SK-N-MC (cell line): ENCODE measurements around the gene UGGT2.

ENCODE experiments used
- DNase-seq: peaks from one replicate; pipeline ENCODE4 v3.0.0-alpha.2; 2011; ENCODE audit warnings: low read depth, low spot score
- H3K27ac ChIP-seq: fragments of 200-600 bp; sonication (generic); 2 replicates; pipeline ENCODE4 v1.5.1; 2016; ENCODE audit warnings: mixed run types
- H3K36me3 ChIP-seq: fragments of 200-600 bp; sonication (generic); 2 replicates; pipeline ENCODE4 v1.6.1; 2017; ENCODE audit warnings: antibody characterized with exemption, low read length, mixed read lengths; ENCODE audit not compliant: insufficient read depth
- H3K4me3 ChIP-seq: fragments of 200-600 bp; sonication (generic); 2 replicates; pipeline ENCODE4 v1.5.1; 2016
- H3K9ac ChIP-seq: fragments of 200-600 bp; sonication (generic); 2 replicates; pipeline ENCODE4 v1.8.0; 2017; ENCODE audit warnings: mixed run types, mixed read lengths; ENCODE audit not compliant: insufficient read length
- H3K9me3 ChIP-seq: fragments of 200-600 bp; sonication (generic); 2 replicates; pipeline ENCODE4 v1.6.1; 2017; ENCODE audit warnings: low read depth, mild to moderate bottlenecking, antibody characterized with exemption, low read length, moderate library complexity, mixed read lengths
- EZH2 ChIP-seq: fragments of 200-600 bp; sonication (generic); IDR thresholded peaks from one replicate; pipeline ENCODE4 v1.6.1; 2017; ENCODE audit warnings: antibody characterized with exemption
- FOXP2 ChIP-seq: optimal IDR thresholded peaks from 2 replicates; pipeline ENCODE3; 2011; ENCODE audit warnings: mild to moderate bottlenecking, moderate library complexity; ENCODE audit not compliant: insufficient read depth; ENCODE audit errors: extremely low read length, control extremely low read depth
- POLR2AphosphoS5 ChIP-seq: IDR thresholded peaks from 2 replicates; pipeline ENCODE4 v1.6.1; 2012; ENCODE audit warnings: mild to moderate bottlenecking, low read depth, low read length, borderline replicate concordance

UGGT2 gene

DNA sequence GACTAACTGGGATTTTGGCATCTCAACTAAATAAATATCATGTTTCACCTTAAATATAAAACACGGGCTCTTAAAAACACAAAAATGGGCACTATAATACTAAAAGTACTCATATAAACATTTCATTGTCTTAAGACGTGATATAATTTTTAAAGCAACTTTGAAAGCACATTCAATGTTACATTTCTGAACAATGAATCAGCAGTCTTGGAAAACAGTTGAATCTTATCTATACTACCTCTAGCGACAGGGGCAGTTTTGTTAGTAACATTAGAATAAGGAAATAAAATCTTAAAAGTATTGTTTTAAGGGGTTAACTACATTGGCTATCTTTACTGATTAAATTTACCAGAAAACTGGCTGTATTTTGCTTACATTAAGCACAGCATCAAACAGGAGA, 156.9 kb downstream of the UGGT2 start:
- TF ChIP-seq POLR2AphosphoS5 (no peak), EZH2 (no peak), FOXP2 (no peak)
- Histone ChIP-seq H3K4me3 (no peak overlapping the region), H3K9ac (no peak overlapping the region), H3K36me3 (no peaks in the 10 kb centered on the region), H3K9me3 (no peaks in the 10 kb centered on the region), H3K27ac (no peak overlapping the region)
- no peak for DNase-seq

DNA sequence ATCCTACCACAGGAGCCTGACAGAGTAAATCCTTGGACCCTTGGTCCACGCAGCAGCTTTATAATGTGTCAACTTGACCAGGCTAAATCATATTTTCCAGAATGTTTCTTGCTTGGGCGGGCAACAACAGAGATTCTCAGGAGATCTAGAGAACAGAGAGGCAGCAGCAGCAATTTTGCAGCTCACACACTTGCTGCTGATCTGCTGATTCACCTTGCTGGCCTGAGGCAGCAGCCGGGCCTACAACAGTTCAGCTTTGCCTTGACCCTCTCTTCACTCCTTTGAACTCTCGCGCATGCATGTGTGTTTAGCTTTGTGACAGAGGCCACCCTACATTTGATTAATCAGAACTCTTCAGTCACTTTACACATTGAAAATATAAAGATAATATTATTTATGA, 159.3 kb downstream of the UGGT2 start:
- no peak for TF ChIP-seq FOXP2
- TF ChIP-seq EZH2 = no peak
- no peak for TF ChIP-seq POLR2AphosphoS5
- Histone ChIP-seq H3K9ac (no peak overlapping the region), H3K4me3 (no peak overlapping the region), H3K27ac (no peak overlapping the region), H3K36me3 (no peaks in the 10 kb centered on the region), H3K9me3 (no peaks in the 10 kb centered on the region)
- no peak for DNase-seq

- H3K9ac ChIP-seq = no peak overlapping the region
- no peaks in the 10 kb centered on the region for H3K36me3 ChIP-seq
- H3K9me3 ChIP-seq = no peaks in the 10 kb centered on the region
- DNase-seq = no peak
- no peak for TF ChIP-seq EZH2
- no peak for TF ChIP-seq POLR2AphosphoS5
- TF ChIP-seq FOXP2 = no peak
- H3K27ac ChIP-seq = no peak overlapping the region
- H3K4me3 ChIP-seq = no peak overlapping the region
These were observed 171.1 kb downstream of the UGGT2 start for GRCh38 chr13:95882121-95882520.

GRCh38 chr13:95880331-95880730, 172.9 kb downstream of the UGGT2 start:
- H3K9me3 ChIP-seq = no peaks in the 10 kb centered on the region
- H3K9ac ChIP-seq = no peak overlapping the region
- H3K36me3 ChIP-seq = no peaks in the 10 kb centered on the region
- no peak for TF ChIP-seq EZH2
- TF ChIP-seq POLR2AphosphoS5 = no peak
- no peak for TF ChIP-seq FOXP2
- no peak overlapping the region for H3K27ac ChIP-seq
- no peak overlapping the region for H3K4me3 ChIP-seq
- no peak for DNase-seq

DNA sequence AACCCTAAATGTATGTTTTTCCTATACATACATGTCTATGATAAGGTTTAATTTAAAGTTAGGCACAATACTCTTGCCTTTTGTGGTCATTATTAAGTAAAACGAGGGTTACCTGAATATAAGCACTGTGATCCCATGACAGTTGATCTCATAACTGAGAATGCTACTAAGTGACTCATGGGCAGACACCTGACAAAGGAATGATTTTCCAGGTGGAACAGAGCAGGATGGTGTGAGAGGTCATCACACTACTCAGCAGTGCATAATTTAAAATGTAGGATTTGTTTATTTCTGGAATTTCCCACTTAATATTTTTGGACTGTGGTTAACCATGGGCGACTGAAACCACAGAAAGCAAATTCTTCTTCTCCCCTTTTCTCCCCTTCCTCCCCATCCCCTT, 178.9 kb downstream of the UGGT2 start:
- Histone ChIP-seq H3K9ac (no peak overlapping the region), H3K27ac (no peak overlapping the region), H3K36me3 (no peaks in the 10 kb centered on the region), H3K9me3 (no peaks in the 10 kb centered on the region), H3K4me3 (no peak overlapping the region)
- TF ChIP-seq FOXP2 (no peak), EZH2 (no peak), POLR2AphosphoS5 (no peak)
- no peak for DNase-seq

DNA sequence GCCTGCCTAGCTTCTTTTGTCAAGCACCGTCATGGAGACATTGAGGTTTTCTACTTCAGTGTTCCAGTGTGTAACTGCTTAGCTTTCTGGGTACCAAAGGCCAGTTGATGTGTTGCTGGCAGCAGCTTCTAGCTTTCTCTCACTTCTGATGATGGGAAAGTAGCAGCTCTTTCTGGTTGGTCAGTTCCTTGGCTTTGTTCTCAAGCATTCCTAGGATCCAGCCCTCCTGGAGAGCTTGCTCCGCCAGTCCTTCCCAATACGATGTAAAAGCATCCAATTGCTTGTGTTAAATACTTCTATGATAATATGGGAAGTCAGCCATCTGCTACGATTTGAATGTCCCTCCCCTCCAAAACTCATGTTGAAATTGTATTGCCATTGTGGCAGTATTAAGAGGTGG, 182.8 kb downstream of the UGGT2 start:
- no peaks in the 10 kb centered on the region for H3K36me3 ChIP-seq
- no peak for DNase-seq
- no peaks in the 10 kb centered on the region for H3K9me3 ChIP-seq
- H3K9ac ChIP-seq = no peak overlapping the region
- H3K4me3 ChIP-seq = no peak overlapping the region
- H3K27ac ChIP-seq = no peak overlapping the region
- TF ChIP-seq EZH2 (no peak), FOXP2 (no peak), POLR2AphosphoS5 (no peak)

GRCh38 chr13:95865080-95865615, 188.1 kb downstream of the UGGT2 start:
- Histone ChIP-seq H3K9ac (no peak overlapping the region), H3K27ac (no peak overlapping the region), H3K9me3 (no peaks in the 10 kb centered on the region), H3K36me3 (no peaks in the 10 kb centered on the region), H3K4me3 (no peak overlapping the region)
- DNase-seq = no peak
- TF ChIP-seq POLR2AphosphoS5 (no peak), FOXP2 (no peak), EZH2 (no peak)

DNA sequence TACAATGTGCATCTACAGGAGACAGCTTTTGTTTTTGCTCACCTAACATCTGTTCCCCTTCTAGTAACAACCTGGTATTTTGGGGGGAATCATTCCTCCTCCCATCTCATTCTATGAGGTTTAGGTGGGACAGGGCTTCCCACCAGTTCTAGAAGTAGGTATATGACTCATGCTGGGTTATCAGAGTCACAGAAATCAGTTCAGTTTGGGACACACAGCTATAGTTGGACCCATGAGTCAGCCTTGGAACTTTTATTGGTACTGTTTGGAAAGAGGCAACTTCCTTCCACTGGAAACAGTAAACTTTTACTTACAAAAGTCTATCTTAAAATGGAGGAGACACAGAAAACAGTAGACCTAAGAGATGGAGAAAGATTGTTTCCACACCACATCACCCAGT, 190.8 kb downstream of the UGGT2 start:
- DNase-seq = no peak
- no peak for TF ChIP-seq FOXP2
- no peak for TF ChIP-seq EZH2
- TF ChIP-seq POLR2AphosphoS5 = no peak
- no peak overlapping the region for H3K4me3 ChIP-seq
- no peaks in the 10 kb centered on the region for H3K36me3 ChIP-seq
- H3K27ac ChIP-seq = no peak overlapping the region
- no peaks in the 10 kb centered on the region for H3K9me3 ChIP-seq
- no peak overlapping the region for H3K9ac ChIP-seq

DNA sequence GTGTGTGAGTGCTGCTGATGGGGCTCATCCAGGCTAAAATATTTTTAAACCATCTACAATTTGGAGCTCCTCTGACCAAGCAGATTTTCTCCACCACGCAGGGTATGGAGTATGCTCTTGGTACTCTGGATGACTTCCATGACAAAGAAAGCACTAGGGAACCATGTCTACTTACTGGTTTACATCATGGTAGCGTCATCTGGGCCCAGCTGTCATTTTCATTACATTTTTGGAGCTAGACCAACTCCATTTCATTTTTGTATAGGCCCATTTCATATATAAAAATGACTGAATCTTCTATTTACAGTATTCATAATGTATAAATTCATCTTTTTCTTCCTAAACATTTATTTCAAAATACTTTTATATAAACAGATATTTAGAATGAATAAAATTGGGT, 191.9 kb downstream of the UGGT2 start:
- no peak for TF ChIP-seq POLR2AphosphoS5
- no peak for TF ChIP-seq FOXP2
- TF ChIP-seq EZH2 = no peak
- no peaks in the 10 kb centered on the region for H3K36me3 ChIP-seq
- no peak overlapping the region for H3K4me3 ChIP-seq
- no peak overlapping the region for H3K27ac ChIP-seq
- no peak for DNase-seq
- H3K9me3 ChIP-seq = no peaks in the 10 kb centered on the region
- H3K9ac ChIP-seq = no peak overlapping the region
